Measurements from ENCODE around the gene TWIST2.

The TWIST2 gene

DNA sequence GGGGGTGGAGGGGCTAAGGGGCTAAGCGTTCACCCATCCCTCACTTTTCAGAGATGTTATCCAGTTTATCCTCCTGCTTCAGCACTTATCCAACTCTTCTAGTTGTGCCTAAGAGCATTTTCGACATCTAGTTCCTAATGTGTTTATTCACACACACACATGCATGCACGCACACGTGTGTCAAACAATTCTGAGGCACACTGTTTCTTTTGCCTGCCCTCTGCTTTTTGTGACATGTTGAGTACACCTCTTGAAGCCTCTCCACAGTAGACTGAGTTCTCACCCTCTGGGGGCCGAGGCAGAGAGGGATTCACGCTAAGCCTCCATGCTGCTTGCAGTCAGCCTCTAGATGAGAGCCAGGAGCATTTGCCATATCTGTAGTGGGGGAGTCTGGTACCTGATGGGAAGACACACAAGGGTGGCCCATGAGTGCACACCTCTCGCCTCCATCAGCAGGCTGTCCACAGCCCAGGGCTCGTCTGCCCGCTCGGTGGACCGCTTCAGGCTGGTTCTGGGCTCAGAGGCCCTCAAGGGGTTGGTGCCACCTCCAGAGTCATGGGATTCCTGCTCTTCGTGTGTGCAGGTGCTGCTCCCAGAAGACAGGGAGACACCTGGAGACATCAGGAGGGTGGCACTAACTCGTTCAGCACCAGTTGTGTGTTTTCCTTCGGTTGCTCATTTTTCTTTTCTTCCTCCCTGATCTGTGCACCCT is 11.9 kb downstream of the TWIST2 start:
- DNase-seq: no peak

GRCh38 chr2:238861013-238861730 is 13.3 kb downstream of the TWIST2 start:
- DNase-seq: no peak

GRCh38 chr2:238861766-238862315 is 14.0 kb downstream of the TWIST2 start:
- no peak for DNase-seq

- DNase-seq: no peak
These were observed 14.8 kb downstream of the TWIST2 start for GRCh38 chr2:238862701-238863100.

GRCh38 chr2:238863231-238863630 is 15.3 kb downstream of the TWIST2 start:
- no peak for DNase-seq

GRCh38 chr2:238863749-238864206 is 15.9 kb downstream of the TWIST2 start:
- DNase-seq: no peak

- no peak for DNase-seq
These were observed 16.5 kb downstream of the TWIST2 start for GRCh38 chr2:238864207-238865014.

DNA sequence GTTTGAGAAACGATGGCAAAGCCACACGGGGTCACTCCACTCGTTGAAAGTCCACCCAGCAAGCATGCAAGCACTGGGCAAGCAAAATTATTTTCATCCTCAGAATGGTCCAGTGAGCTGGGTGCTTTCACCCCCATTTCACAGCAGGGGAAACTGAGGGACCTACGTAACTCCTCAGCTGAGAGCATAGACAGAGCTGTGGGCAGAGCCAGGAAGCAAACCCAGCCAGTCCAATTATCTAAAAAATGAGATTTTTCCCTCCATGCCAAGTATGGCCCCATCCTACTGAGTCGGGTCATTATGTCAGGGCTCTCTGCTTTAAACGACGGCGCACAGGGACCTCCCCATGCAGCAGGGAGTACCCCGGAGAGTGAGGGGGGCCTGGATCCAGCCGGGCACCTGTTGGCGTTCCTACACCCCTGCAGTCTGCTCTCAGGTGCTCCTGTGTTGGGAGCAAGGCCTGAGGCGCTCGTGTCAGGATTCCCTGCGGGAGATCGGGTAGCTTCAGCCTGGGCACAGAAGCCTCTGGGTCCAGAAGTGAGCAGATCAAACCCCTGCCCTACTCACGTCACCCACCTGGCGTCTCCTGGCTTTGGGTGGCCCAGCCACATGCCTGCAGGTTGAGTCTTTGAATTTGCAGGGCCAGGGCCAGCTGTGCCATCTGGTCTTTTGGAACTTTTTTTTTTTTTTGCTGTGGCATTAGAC is 17.3 kb downstream of the TWIST2 start:
- DNase-seq: no peak

DNA sequence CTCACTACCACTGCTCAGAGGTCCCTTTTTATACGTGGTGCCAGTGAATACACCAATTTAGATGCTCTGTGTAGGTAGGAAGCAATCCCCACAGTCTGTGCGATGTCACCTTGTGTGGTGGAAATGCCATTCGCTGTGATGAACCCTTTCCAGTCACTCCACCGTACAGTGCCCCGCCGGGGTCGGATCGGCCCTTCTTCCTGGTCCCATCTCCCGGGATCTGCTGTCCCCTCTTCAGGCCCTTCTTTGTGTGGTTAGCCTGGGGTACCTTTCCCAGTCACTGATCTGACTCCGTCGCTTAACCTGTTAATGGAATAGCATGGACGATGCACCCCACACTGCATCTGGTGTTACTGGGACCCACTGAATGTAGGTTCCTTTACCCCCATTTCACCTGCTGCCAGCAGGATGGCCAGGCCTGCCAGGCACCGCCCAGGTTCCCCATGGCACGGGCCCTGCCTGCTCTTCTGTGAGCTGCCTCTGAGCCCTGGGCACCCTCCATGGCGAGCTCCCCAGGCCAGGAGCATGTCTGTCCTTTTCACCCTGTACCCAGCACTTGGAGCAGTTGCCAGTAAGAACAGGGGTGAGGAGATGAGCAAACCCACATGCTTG is 18.0 kb downstream of the TWIST2 start:
- no peak for DNase-seq

DNA sequence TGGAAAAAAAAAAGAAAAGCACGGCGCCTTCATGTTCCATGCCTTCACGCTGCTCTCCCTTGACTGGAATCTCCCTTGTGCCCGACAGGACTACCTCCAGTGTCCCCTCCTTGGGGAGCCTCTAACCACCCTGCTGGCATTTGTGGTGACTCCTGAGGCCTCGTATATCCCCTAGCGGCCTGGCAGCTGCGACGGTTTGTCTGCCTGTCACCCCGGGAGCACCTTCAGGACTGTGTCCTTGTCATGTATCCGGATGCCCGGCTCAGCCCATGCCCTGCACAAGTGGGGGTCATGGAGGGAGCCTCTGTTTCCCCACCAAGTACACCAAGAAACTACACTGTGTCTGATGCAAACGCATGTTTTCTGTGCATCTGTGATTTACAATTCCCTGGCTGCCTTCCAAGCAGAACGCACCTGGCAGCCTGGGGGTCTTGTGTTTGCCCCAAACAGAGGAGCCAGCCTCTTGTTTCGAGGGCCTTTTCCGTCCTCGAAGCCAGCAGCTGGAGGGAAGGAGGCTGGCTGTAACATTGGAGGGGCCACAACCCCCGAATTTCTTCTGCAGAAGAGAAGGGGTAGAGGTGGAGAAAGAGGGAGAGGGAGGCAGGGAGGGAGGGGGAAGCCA is 18.9 kb downstream of the TWIST2 start:
- DNase-seq: no peak

GRCh38 chr2:238868067-238868524 is 20.2 kb downstream of the TWIST2 start:
- no peak for DNase-seq

DNA sequence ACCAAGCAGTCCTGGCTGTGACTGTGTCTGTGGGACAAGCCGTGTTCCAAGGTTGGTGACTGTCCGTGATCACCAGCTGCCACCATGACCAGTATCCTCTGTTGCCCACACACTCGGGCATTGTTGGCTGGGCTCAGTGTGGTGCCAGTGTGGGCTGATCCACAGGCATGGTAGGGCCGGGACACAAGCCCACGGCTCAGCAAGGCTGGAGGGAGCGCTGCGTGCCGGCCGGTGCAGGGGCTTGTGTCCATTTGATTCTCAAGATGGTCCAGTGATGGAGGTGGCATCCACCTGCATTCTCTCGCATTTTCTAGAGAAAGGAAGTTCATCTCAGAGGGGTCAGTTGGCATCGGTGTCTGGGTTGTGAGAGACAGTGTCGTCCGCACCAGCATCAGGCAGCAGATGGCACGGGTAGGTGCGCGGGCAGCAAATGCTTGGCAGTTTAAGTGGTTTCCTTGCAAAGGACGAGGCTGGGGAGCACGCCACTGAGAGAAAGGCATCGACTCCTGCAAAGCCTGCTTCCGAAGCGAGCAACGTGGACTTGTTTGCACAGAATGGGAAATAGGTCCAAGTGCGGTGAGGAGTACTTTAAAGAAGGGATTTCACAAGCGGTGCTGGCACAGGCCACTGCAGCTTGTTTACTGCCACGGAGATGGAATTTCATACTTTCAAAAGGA is 20.9 kb downstream of the TWIST2 start:
- DNase-seq: no peak

DNA sequence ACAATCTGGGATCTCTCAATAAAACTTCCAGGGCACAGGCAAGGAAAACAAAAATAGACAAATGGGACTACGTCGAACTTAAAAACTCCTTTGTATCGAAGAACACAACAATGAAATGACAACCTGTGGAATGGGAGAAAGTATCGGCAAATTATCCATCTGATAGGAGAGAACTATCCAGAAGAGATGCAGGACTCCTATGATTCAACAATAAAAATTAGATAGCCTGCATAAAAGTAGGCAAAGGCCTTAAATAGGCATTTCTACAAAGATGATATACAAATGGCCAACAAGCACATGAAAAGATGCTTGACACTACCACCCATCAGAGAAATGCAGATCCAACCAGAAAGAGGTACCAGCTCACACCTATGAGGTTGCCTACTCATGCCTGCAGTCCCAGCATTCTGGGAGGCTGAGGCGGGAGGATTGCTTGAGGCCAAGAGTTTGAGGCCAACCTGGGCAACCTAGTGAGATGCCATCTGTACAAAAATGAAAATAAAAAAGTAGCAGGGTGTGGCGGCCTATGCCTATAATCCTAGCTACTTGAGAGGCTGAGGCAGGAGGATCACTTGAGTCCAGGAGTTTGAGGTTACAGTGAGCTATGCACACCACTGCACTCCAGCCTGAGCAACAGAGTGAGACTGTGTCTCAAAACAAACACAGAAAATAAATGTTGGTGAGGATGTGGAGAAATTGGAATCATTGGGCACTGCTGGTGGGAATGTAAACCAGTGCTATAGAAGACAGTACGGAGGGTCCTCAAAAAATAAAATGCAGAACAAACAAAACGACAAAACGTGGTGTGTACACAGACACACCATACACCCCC is 21.6 kb downstream of the TWIST2 start:
- DNase-seq: no peak

GRCh38 chr2:238870261-238870660 is 22.4 kb downstream of the TWIST2 start:
- DNase-seq: no peak

- DNase-seq: no peak
These were observed 24.1 kb downstream of the TWIST2 start for GRCh38 chr2:238872026-238872425.

GRCh38 chr2:238872628-238873380 is 24.9 kb downstream of the TWIST2 start:
- no peak for DNase-seq

GRCh38 chr2:238873381-238873801 is 25.5 kb downstream of the TWIST2 start:
- DNase-seq: no peak

DNA sequence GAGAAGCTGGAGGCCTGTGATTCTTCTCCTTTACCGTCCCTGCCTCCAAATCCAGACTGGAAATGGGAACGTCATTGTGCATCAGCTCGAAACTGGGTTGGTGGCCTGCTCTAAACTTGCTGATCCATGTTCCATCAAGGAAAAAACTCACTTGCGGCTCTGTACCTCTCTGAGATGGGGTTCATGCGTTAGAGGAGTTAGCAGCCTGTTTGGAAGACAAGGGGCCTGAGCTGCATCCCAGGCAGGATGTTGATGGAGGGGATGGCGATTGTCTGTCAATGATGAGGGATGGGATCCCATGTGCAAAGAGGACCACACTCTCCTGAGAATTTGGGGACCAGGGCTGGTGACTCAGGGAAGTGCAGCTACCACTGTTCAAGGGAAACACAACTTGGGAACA is 26.0 kb downstream of the TWIST2 start:
- no peak for DNase-seq

Data from CD4-positive, alpha-beta T cell treated with Interleukin-10 for 1 hour (primary cell).